Stimulated activated CD8-positive, alpha-beta memory T cell treated with anti-CD3 and anti-CD28 coated beads, Interleukin-12 subunit alpha, Interleukin-12 subunit beta, amount 100 ng/mL, for 24 hours (primary cell): ENCODE measurements around the gene EYA4.

Experiments used
- DNase-seq: peaks from one replicate; pipeline ENCODE4 v3.0.0-alpha.2; 2020; ENCODE audit errors: extremely low read depth

The EYA4 gene

GRCh38 chr6:133348846-133349245 lies 107.7 kb downstream of the EYA4 start:
- no peak for DNase-seq

- no peak for DNase-seq
These were observed 109.8 kb downstream of the EYA4 start for GRCh38 chr6:133350928-133351327.

GRCh38 chr6:133352046-133352445 lies 110.9 kb downstream of the EYA4 start:
- no peak for DNase-seq

GRCh38 chr6:133353061-133353460 lies 111.9 kb downstream of the EYA4 start:
- DNase-seq: no peak

- no peak for DNase-seq
These were observed 114.8 kb downstream of the EYA4 start for GRCh38 chr6:133355922-133356321.

- no peak for DNase-seq
These were observed 117.5 kb downstream of the EYA4 start for GRCh38 chr6:133358574-133359150.

GRCh38 chr6:133359256-133359655 lies 118.1 kb downstream of the EYA4 start:
- DNase-seq: no peak

- no peak for DNase-seq
These were observed 118.6 kb downstream of the EYA4 start for GRCh38 chr6:133359760-133360159.

GRCh38 chr6:133360194-133360593 lies 119.0 kb downstream of the EYA4 start:
- DNase-seq: no peak

- DNase-seq: no peak
These were observed 121.7 kb downstream of the EYA4 start for GRCh38 chr6:133362813-133363212.

GRCh38 chr6:133368664-133369063 lies 127.5 kb downstream of the EYA4 start:
- DNase-seq: no peak

- DNase-seq: no peak
These were observed 128.7 kb downstream of the EYA4 start for GRCh38 chr6:133369773-133370272.

GRCh38 chr6:133376743-133377142 lies 135.6 kb downstream of the EYA4 start:
- no peak for DNase-seq

GRCh38 chr6:133377219-133377618 lies 136.1 kb downstream of the EYA4 start:
- DNase-seq: no peak

- DNase-seq: no peak
These were observed 138.9 kb downstream of the EYA4 start for GRCh38 chr6:133380047-133380446.

GRCh38 chr6:133380723-133381122 lies 139.6 kb downstream of the EYA4 start:
- DNase-seq: no peak

GRCh38 chr6:133388731-133389130 lies 147.6 kb downstream of the EYA4 start:
- no peak for DNase-seq

GRCh38 chr6:133390168-133390567 lies 149.0 kb downstream of the EYA4 start:
- no peak for DNase-seq

GRCh38 chr6:133392015-133392414 lies 150.9 kb downstream of the EYA4 start:
- no peak for DNase-seq

- DNase-seq: no peak
These were observed 151.5 kb downstream of the EYA4 start for GRCh38 chr6:133392641-133393040.

- DNase-seq: no peak
These were observed 152.7 kb downstream of the EYA4 start for GRCh38 chr6:133393891-133394290.

- no peak for DNase-seq
These were observed 153.5 kb downstream of the EYA4 start for GRCh38 chr6:133394630-133395029.

GRCh38 chr6:133396233-133396983 lies 155.3 kb downstream of the EYA4 start:
- no peak for DNase-seq

- DNase-seq: no peak
These were observed 155.8 kb downstream of the EYA4 start for GRCh38 chr6:133396984-133397348.
